ENCODE results near the gene UXS1. TPM values are rescaled to one million over a fixed set of nuclear protein-coding genes. Genes with fewer than 3 reads are reported as not detected.

Gene UXS1
- total and polyA plus RNA-seq, 2 of the 8 experiments (the other 6 are each of a cell fraction or from before 2014, with no cell fraction given) = 44.5 to 63.4 TPM

- no peak overlapping the region for H2BK120ac ChIP-seq (replicated peaks; ENCODE audit: low read depth, low read length)
- H3K79me2 ChIP-seq (ENCODE audit: control insufficient read depth in 1 of 2, insufficient read depth in 2 of 2, low read length in 2 of 2) = no peaks in the 10 kb centered on the region
- no peaks in the 10 kb centered on the region for H3K79me1 ChIP-seq (ENCODE audit: low read depth, low read length)
- H3K14ac ChIP-seq (ENCODE audit: insufficient read length) = no peak overlapping the region
- H4K91ac ChIP-seq (replicated peaks; ENCODE audit: insufficient read length, low read length) = no peak overlapping the region
- FAIRE-seq (no peak), DNase-seq (ENCODE audit: low read depth in 1 of 2, low spot score in 2 of 2) (no peak)
- no peak overlapping the region for H2BK20ac ChIP-seq (ENCODE audit: low read length)
- H3K4ac ChIP-seq (replicated peaks; ENCODE audit: insufficient read length, low read depth, low read length) = no peak overlapping the region
- 77% methylated on average over 2 of the region's 2 CpGs; no CpG with 5 or more reads in 1 of the 2 experiments for WGBS, 2 experiments (ENCODE audit: extremely low coverage in 1 of 2, insufficient coverage in 1 of 2, insufficient read length in 1 of 2, insufficient replicate concordance in 2 of 2, low coverage in 1 of 2, low lambda C conversion rate in 2 of 2, missing lambda C conversion rate in 1 of 2)
- H4K8ac ChIP-seq (ENCODE audit: extremely low read depth, insufficient read depth, low read length) = no peak overlapping the region
- no peak overlapping the region for H4K5ac ChIP-seq (ENCODE audit: insufficient read length, low read depth, low read length)
- no peaks in the 10 kb centered on the region; a peak in 1 of 4 replicates for H3K9me3 ChIP-seq (ENCODE audit: insufficient read depth in 2 of 2, low read depth in 1 of 2, low read length in 1 of 2)
- no peak overlapping the region for H2AFZ ChIP-seq (ENCODE audit: low read length)
- POLR2A ChIA-PET (ENCODE audit: partially characterized antibody) = no interaction called here
- H2AK5ac ChIP-seq (ENCODE audit: low read depth, low read length) = no peak overlapping the region
- no peak overlapping the region for H3K18ac ChIP-seq (ENCODE audit: extremely low read depth, low read length)
- H4K20me1 ChIP-seq (replicated peaks in 1 of 2; ENCODE audit: control insufficient read depth in 1 of 2, insufficient read depth in 2 of 2, low read length in 2 of 2) = no peaks in the 10 kb centered on the region
- H3K56ac ChIP-seq (replicated peaks; ENCODE audit: insufficient read length, low read depth, low read length) = no peak overlapping the region
- H3K4me2 ChIP-seq (ENCODE audit: insufficient read depth in 1 of 2, low read depth in 2 of 2, low read length in 2 of 2) = no peak overlapping the region
- H3K4me3 ChIP-seq (ENCODE audit: extremely low read depth in 1 of 4, insufficient read depth in 2 of 4, low read depth in 3 of 4, low read length in 4 of 4) = no peak overlapping the region
- H3K36me3 ChIP-seq (ENCODE audit: control insufficient read depth in 2 of 4, insufficient read depth in 4 of 4, low read length in 3 of 4) = no peaks in the 10 kb centered on the region
- CTCF ChIA-PET (ENCODE audit: partially characterized antibody) = interaction anchor here (1.0 kb wide), 1 partner anchor 9 kb away, joined by 3 read pairs; no protein-coding TSS in a partner anchor
- no peaks in the 10 kb centered on the region; a peak in 1 of 7 replicates for H3K4me1 ChIP-seq (replicated peaks in 1 of 4; ENCODE audit: control insufficient read depth in 3 of 4, insufficient read depth in 4 of 4, low read length in 3 of 4)
- no peak overlapping the region for H3K27ac ChIP-seq (ENCODE audit: low read depth, low read length)
- no peaks in the 10 kb centered on the region for H3K27me3 ChIP-seq (replicated peaks in 1 of 4; ENCODE audit: control insufficient read depth in 3 of 4, extremely low read depth in 1 of 4, insufficient read depth in 3 of 4, low read length in 3 of 4)
- H2BK15ac ChIP-seq (ENCODE audit: low read length) = no peak overlapping the region
- H3K23ac ChIP-seq (ENCODE audit: insufficient read length) = no peak overlapping the region
- H3K23me2 ChIP-seq (ENCODE audit: low read depth, low read length) = no peaks in the 10 kb centered on the region
- no peak overlapping the region for H3K9ac ChIP-seq (replicated peaks in 1 of 4; ENCODE audit: extremely low read depth in 1 of 4, low read depth in 3 of 4, low read length in 3 of 4)
- no peak for TF ChIP-seq TAF1 (IDR thresholded peaks at IDR 0.05; ENCODE audit: low read depth, low read length)
- TF ChIP-seq, protein P1, sequence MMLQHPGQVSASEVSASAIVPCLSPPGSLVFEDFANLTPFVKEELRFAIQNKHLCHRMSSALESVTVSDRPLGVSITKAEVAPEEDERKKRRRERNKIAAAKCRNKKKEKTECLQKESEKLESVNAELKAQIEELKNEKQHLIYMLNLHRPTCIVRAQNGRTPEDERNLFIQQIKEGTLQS (IDR thresholded peaks at IDR 0.05; ENCODE audit: insufficient read depth, low read depth, low read length) = no peak
- TF ChIP-seq PHF8 (conservative IDR thresholded peaks at IDR 0.05; ENCODE audit: low read depth, low read length) = no peak
- TF ChIP-seq FOSL1 (IDR thresholded peaks at IDR 0.05; ENCODE audit: insufficient read depth, low read depth, low read length) = no peak
- no peak for TF ChIP-seq BCL11A (IDR thresholded peaks at IDR 0.05; ENCODE audit: low read depth in 2 of 2, low read length in 2 of 2)
- TF ChIP-seq GABPA (IDR thresholded peaks at IDR 0.05; ENCODE audit: borderline replicate concordance, insufficient read depth, low read length) = no peak
- H2BK5ac ChIP-seq (ENCODE audit: low read depth, low read length) = no peak overlapping the region
- H2BK12ac ChIP-seq (ENCODE audit: low read depth, low read length) = no peak overlapping the region
Measured at GRCh38 chr2:106053116-106053515, 141.0 kb downstream of the UXS1 start.

Measured in H1 (cell line).